DMS53 treated with DMSO at 0.1 percent for 48 hours (cell line): ENCODE results near the gene BLTP3B.

Source experiments
- DNase-seq: peaks from one replicate; lab custom pipeline; 2025; ENCODE audit not compliant: unreplicated experiment; lab: John Stamatoyannopoulos, UW

The BLTP3B gene

GRCh38 chr12:100163416-100164152, 20.9 kb upstream of the BLTP3B start:
- DNase-seq, result peak; percentile 94

- DNase-seq, result no peak
Observed at GRCh38 chr12:100159391-100160104, 16.9 kb upstream of the BLTP3B start.

GRCh38 chr12:100158535-100158934, 15.9 kb upstream of the BLTP3B start:
- no peak for DNase-seq

- DNase-seq, result no peak
Observed at GRCh38 chr12:100157427-100157821, 14.8 kb upstream of the BLTP3B start.

- DNase-seq, result no peak
Observed at GRCh38 chr12:100156731-100157426, 14.2 kb upstream of the BLTP3B start.

GRCh38 chr12:100154474-100155247, 12.0 kb upstream of the BLTP3B start:
- DNase-seq, result peak; percentile 61

- DNase-seq, result no peak
Observed at GRCh38 chr12:100153131-100153530, 10.5 kb upstream of the BLTP3B start.

- DNase-seq, result no peak
Observed at GRCh38 chr12:100151769-100152168, 9.1 kb upstream of the BLTP3B start.

GRCh38 chr12:100146252-100146651, 3.6 kb upstream of the BLTP3B start:
- no peak for DNase-seq

- no peak for DNase-seq
Observed at GRCh38 chr12:100145643-100146042, 3.0 kb upstream of the BLTP3B start.

- peak; percentile 43 for DNase-seq
Observed at GRCh38 chr12:100141998-100142850, 450 bp downstream of the BLTP3B start.

- DNase-seq, result peak; percentile 33
Observed at GRCh38 chr12:100141666-100141997, 1.0 kb downstream of the BLTP3B start.

- no peak for DNase-seq
Observed at GRCh38 chr12:100138803-100139098, 3.9 kb downstream of the BLTP3B start.

- DNase-seq, result no peak
Observed at GRCh38 chr12:100138048-100138802, 4.4 kb downstream of the BLTP3B start.

- no peak for DNase-seq
Observed at GRCh38 chr12:100133200-100133599, 9.5 kb downstream of the BLTP3B start.

- no peak for DNase-seq
Observed at GRCh38 chr12:100128512-100128908, 14.2 kb downstream of the BLTP3B start.

- DNase-seq, result no peak
Observed at GRCh38 chr12:100127766-100128511, 14.7 kb downstream of the BLTP3B start.

GRCh38 chr12:100123316-100124095, 19.2 kb downstream of the BLTP3B start:
- DNase-seq, result no peak
